ENCODE data around the gene KCNK7. TPM values are rescaled to one million over a fixed set of nuclear protein-coding genes. Genes with fewer than 3 reads are reported as not detected.
A peak's percentile ranks its signal among the peaks of the same experiment; 100 is the strongest.

Gene KCNK7
- total RNA-seq, 1 donor from 2014 or later = 0.84 TPM

DNA sequence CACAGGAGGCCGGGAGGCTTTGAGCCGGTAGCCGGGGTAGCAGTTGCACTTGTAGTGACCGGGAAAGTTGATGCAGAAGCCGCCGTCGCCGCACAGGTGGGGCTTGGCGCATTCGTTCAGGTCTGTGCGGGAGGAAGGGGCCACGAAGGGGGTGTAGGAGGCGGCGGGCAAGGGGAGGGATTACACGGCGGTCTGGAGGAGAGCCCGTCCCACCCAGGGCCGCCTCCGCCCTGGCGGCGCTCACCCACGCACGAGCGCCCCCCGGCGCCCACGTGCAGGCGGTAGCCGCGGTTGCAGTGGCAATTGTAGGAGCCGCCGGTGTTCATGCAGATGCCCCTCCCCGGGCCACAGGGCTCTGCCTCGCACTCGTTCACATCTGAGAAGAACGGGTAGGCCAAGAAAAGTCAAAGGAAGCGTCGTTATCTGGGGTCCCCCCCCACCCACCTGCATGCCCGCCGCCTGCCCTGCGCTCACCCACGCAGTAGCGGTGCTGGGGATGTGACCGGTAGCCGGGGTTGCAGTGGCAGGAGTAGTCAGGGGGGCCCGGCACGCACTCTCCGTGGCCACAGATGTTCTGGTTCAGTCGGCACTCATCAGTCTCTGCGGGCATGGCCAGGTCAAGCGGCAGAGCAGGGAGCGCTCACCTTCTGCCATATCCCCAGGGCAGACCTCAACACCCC, 48.0 kb downstream of the KCNK7 start:
- no peaks in the 10 kb centered on the region for H3K27me3 ChIP-seq (ENCODE audit: insufficient read depth, low read length)
- Mint-ChIP-seq H3K4me1 (ENCODE audit: low read depth, unreplicated experiment) (peaks cover 2% of the 10 kb centered on the region), H3K36me3 (ENCODE audit: low read depth, unreplicated experiment) (peaks cover 32% of the 10 kb centered on the region), H3K4me3 (ENCODE audit: unreplicated experiment) (no peak overlapping the region), H3K9me3 (ENCODE audit: unreplicated experiment) (peaks cover 9% of the 10 kb centered on the region), H3K27ac (ENCODE audit: unreplicated experiment) (no peak overlapping the region), H3K27me3 (ENCODE audit: low read depth, unreplicated experiment) (peaks cover 49% of the 10 kb centered on the region)
- no peaks in the 10 kb centered on the region for H3K4me1 ChIP-seq (ENCODE audit: insufficient read depth, low read length)
- no peaks in the 10 kb centered on the region for H3K9me3 ChIP-seq (ENCODE audit: insufficient read depth, low read depth, low read length)
- peaks cover 24% of the 10 kb centered on the region for H3K36me3 ChIP-seq (ENCODE audit: insufficient read depth, low read length)
- no peak overlapping the region for H3K4me2 ChIP-seq (ENCODE audit: low read length)
- peaks cover 6% of the 10 kb centered on the region for H3K79me2 ChIP-seq (ENCODE audit: insufficient read depth, low read length)
- H4K20me1 ChIP-seq (ENCODE audit: insufficient read depth, low read length) = peaks cover 81% of the 10 kb centered on the region
- no peak overlapping the region for H3K4me3 ChIP-seq (ENCODE audit: insufficient read depth, low read depth, low read length)
- no peak overlapping the region for H3K27ac ChIP-seq (ENCODE audit: low read depth, low read length)
- H3K9ac ChIP-seq (ENCODE audit: low read length) = no peak overlapping the region
- TF ChIP-seq, protein P1, sequence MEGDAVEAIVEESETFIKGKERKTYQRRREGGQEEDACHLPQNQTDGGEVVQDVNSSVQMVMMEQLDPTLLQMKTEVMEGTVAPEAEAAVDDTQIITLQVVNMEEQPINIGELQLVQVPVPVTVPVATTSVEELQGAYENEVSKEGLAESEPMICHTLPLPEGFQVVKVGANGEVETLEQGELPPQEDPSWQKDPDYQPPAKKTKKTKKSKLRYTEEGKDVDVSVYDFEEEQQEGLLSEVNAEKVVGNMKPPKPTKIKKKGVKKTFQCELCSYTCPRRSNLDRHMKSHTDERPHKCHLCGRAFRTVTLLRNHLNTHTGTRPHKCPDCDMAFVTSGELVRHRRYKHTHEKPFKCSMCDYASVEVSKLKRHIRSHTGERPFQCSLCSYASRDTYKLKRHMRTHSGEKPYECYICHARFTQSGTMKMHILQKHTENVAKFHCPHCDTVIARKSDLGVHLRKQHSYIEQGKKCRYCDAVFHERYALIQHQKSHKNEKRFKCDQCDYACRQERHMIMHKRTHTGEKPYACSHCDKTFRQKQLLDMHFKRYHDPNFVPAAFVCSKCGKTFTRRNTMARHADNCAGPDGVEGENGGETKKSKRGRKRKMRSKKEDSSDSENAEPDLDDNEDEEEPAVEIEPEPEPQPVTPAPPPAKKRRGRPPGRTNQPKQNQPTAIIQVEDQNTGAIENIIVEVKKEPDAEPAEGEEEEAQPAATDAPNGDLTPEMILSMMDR (IDR thresholded peaks at IDR 0.05; ENCODE audit: insufficient read depth, low read depth, low read length) = no peak
- TF ChIP-seq EZH2 (IDR thresholded peaks at IDR 0.05; ENCODE audit: insufficient read depth, low read length) = no peak
- no peak overlapping the region for H2AFZ ChIP-seq (ENCODE audit: low read depth, low read length)
- no peak for DNase-seq (ENCODE audit: low read depth)
- no peak for FAIRE-seq

DNA sequence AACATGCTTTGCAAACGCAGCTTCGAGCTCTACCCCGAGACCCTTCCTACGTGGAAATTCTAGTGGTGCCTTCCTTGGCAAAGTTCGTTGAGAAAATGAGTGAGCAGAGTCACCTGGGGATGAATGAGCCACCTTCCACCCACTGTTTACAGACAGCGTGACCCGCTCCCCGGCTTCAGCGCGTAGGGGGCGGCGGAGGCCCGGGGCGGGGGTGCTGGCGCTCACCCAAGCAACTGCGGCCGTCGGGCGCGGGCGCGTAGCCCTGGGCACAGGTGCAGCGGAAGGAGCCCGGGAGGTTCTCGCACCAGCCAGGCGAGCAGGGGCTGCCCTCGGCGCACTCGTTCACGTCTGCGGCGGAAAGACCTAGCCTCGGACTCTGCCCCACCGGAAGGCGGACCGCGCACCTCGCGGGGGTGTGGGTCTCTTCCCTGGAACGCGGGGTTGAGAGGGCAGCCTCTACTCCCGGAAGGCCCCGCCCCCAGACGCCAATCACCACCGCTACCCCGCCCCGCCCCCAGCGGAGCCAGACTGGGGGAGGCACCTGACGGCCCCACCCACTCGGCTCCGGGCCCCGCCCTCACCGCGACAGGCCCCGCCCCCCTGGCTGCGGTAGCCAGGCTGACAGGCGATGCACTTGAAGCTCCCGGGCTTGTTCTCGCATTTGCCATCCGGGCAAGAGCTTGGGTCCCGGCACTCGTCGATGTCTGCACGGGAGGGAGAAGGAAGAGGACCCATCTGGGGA, 49.2 kb downstream of the KCNK7 start:
- Mint-ChIP-seq H3K36me3 (ENCODE audit: low read depth, unreplicated experiment) (peaks cover 27% of the 10 kb centered on the region), H3K27ac (ENCODE audit: unreplicated experiment) (no peak overlapping the region), H3K4me1 (ENCODE audit: low read depth, unreplicated experiment) (peaks cover 2% of the 10 kb centered on the region), H3K9me3 (ENCODE audit: unreplicated experiment) (peaks cover 7% of the 10 kb centered on the region), H3K4me3 (ENCODE audit: unreplicated experiment) (peak overlapping the region; percentile 36), H3K27me3 (ENCODE audit: low read depth, unreplicated experiment) (peaks cover 43% of the 10 kb centered on the region)
- H3K9me3 ChIP-seq (ENCODE audit: insufficient read depth, low read depth, low read length) = no peaks in the 10 kb centered on the region
- no peak for TF ChIP-seq EZH2 (IDR thresholded peaks at IDR 0.05; ENCODE audit: insufficient read depth, low read length)
- TF ChIP-seq, protein P1 (IDR thresholded peaks at IDR 0.05; ENCODE audit: insufficient read depth, low read depth, low read length) = no peak
- H3K9ac ChIP-seq (ENCODE audit: low read length) = no peak overlapping the region
- H3K79me2 ChIP-seq (ENCODE audit: insufficient read depth, low read length) = peaks cover 6% of the 10 kb centered on the region
- no peak overlapping the region for H3K27ac ChIP-seq (ENCODE audit: low read depth, low read length)
- no peak overlapping the region for H2AFZ ChIP-seq (ENCODE audit: low read depth, low read length)
- peaks cover 1% of the 10 kb centered on the region for H3K4me1 ChIP-seq (ENCODE audit: insufficient read depth, low read length)
- FAIRE-seq = no peak
- H3K4me3 ChIP-seq (ENCODE audit: insufficient read depth, low read depth, low read length) = no peak overlapping the region
- no peak overlapping the region for H3K4me2 ChIP-seq (ENCODE audit: low read length)
- H4K20me1 ChIP-seq (ENCODE audit: insufficient read depth, low read length) = peaks cover 77% of the 10 kb centered on the region
- no peaks in the 10 kb centered on the region for H3K27me3 ChIP-seq (ENCODE audit: insufficient read depth, low read length)
- H3K36me3 ChIP-seq (ENCODE audit: insufficient read depth, low read length) = peaks cover 17% of the 10 kb centered on the region
- no peak for DNase-seq (ENCODE audit: low read depth)

DNA sequence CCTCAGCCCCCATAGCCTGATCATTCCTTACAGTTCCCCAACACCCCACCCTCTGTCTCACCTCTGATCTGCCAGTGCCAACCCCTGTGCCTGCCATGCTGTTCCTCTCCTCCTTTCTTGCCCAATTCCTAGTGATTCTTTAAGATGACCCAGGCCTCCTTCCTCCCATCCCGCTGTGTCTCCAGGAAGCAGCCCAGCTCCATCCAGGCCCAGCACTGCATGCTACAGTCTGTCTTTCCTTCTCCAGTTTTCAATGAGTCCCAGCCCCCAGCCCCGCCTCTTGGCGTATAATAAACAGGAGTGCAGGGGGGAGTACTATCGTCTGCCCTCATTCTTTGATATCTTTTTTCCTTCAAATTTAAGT, 49.8 kb downstream of the KCNK7 start:
- Histone ChIP-seq H3K27me3 (ENCODE audit: insufficient read depth, low read length) (no peaks in the 10 kb centered on the region), H3K9ac (ENCODE audit: low read length) (no peak overlapping the region), H3K27ac (ENCODE audit: low read depth, low read length) (no peak overlapping the region), H3K4me1 (ENCODE audit: insufficient read depth, low read length) (peaks cover 7% of the 10 kb centered on the region), H3K4me3 (ENCODE audit: insufficient read depth, low read depth, low read length) (no peak overlapping the region), H3K4me2 (ENCODE audit: low read length) (no peak overlapping the region), H3K79me2 (ENCODE audit: insufficient read depth, low read length) (peaks cover 6% of the 10 kb centered on the region), H3K36me3 (ENCODE audit: insufficient read depth, low read length) (peaks cover 16% of the 10 kb centered on the region), H3K9me3 (ENCODE audit: insufficient read depth, low read depth, low read length) (no peaks in the 10 kb centered on the region), H2AFZ (ENCODE audit: low read depth, low read length) (no peak overlapping the region), H4K20me1 (ENCODE audit: insufficient read depth, low read length) (peaks cover 75% of the 10 kb centered on the region)
- H3K4me3 Mint-ChIP-seq (ENCODE audit: unreplicated experiment) = peak overlapping the region; percentile 36
- no peak overlapping the region for H3K27ac Mint-ChIP-seq (ENCODE audit: unreplicated experiment)
- TF ChIP-seq EZH2 (IDR thresholded peaks at IDR 0.05; ENCODE audit: insufficient read depth, low read length) = no peak
- TF ChIP-seq, protein P1 (IDR thresholded peaks at IDR 0.05; ENCODE audit: insufficient read depth, low read depth, low read length) = no peak
- DNase-seq (ENCODE audit: low read depth) = no peak
- H3K4me1 Mint-ChIP-seq (ENCODE audit: low read depth, unreplicated experiment) = peaks cover 2% of the 10 kb centered on the region
- peaks cover 26% of the 10 kb centered on the region for H3K36me3 Mint-ChIP-seq (ENCODE audit: low read depth, unreplicated experiment)
- peaks cover 7% of the 10 kb centered on the region for H3K9me3 Mint-ChIP-seq (ENCODE audit: unreplicated experiment)
- FAIRE-seq = no peak
- peaks cover 39% of the 10 kb centered on the region for H3K27me3 Mint-ChIP-seq (ENCODE audit: low read depth, unreplicated experiment)

All from astrocyte (in vitro differentiated cells and primary cell).